Kidney (tissue), 14 donors: ENCODE measurements around the gene C1QL4. TPM values are rescaled to one million over a fixed set of nuclear protein-coding genes. Genes with fewer than 3 reads are reported as not detected.
A peak's percentile ranks its signal among the peaks of the same experiment; 100 is the strongest.
"Not testable (repeated sequence)": the region's sequence is repeated elsewhere in the genome, so short reads cannot be mapped to it uniquely, and the experiment has no call there.

Experiments used
- DNase-seq, 5 donors: peaks; one replicate each; pipeline ENCODE4 v3.0.0-alpha.2; 2013 to 2020
- FAIRE-seq: peaks from 2 replicates; lab custom pipeline; 2012; peaks lifted over from hg19 to GRCh38; lab: Jason Lieb, UNC
- H3K27ac ChIP-seq, 2 donors: one replicate each; pipeline ENCODE4 v1.7.0; 2013; ENCODE audit warnings: low read depth in 2 of 2, low read length in 2 of 2, inconsistent platforms in 1 of 2
- H3K27me3 ChIP-seq: one replicate; pipeline ENCODE4 v1.7.1; 2013; ENCODE audit warnings: low read length, inconsistent platforms; ENCODE audit not compliant: control insufficient read depth, insufficient read depth
- H3K36me3 ChIP-seq, 3 donors: one replicate each; pipeline versions ENCODE4 v1.7.0 to v1.7.1; 2013; ENCODE audit warnings: low read length in 3 of 3, control low read depth in 1 of 3, inconsistent platforms in 1 of 3; ENCODE audit not compliant: insufficient read depth in 3 of 3, control insufficient read depth in 2 of 3
- H3K4me1 ChIP-seq, 3 donors: one replicate each; pipeline versions ENCODE4 v1.7.0 to v1.7.1; 2013; ENCODE audit warnings: low read length in 3 of 3, inconsistent platforms in 1 of 3, low read depth in 1 of 3; ENCODE audit not compliant: control insufficient read depth in 2 of 3, insufficient read depth in 2 of 3
- H3K4me3 ChIP-seq, 3 donors: one replicate each; pipeline versions ENCODE4 v1.7.0 to v1.8.1; 2013; ENCODE audit warnings: low read length in 3 of 3, control low read depth in 1 of 3, inconsistent platforms in 1 of 3
- H3K9ac ChIP-seq, 3 donors: one replicate each; pipeline versions ENCODE4 v1.7.0 to v1.7.1; 2013; ENCODE audit warnings: low read length in 3 of 3, control low read depth in 1 of 3, inconsistent platforms in 1 of 3
- H3K9me3 ChIP-seq, 3 donors: one replicate each; pipeline versions ENCODE4 v1.7.0 to v1.7.1; 2013; ENCODE audit warnings: low read length in 3 of 3, control low read depth in 1 of 3, inconsistent platforms in 1 of 3; ENCODE audit not compliant: control insufficient read depth in 2 of 3, insufficient read depth in 1 of 3
- intact Hi-C: fragments of 100-400 bp; cut with DNase I; formaldehyde crosslinking; loops from one replicate; pipeline ENCODE4 v1.11.1; 2022
- polyA plus RNA-seq: library from polyadenylated mRNA; stranded (reverse); fragments of 350-450 nt; fragmentation: Illumina TruSeq; extraction: RNeasy Lipid Tissue Mini Kit (QIAGEN cat#74804); gene quantifications from one replicate; pipeline ENCODE4 v1.2.3, GENCODE V29; 2014; ENCODE audit warnings: low read depth, low replicate concordance; ENCODE audit not compliant: insufficient read depth
- total RNA-seq: library from RNA; stranded (reverse); fragmentation: NEBNext Ultra II Directional; extraction: Animal tissue kit (Norgen Biotek cat#: 25700); gene quantifications from one replicate; pipeline ENCODE4 v1.2.1, GENCODE V29; 2021
- TF ChIP-seq, protein P1 (sequence below): IDR thresholded peaks from 3 replicates; pipeline ENCODE4 v1.5.1; 2012; ENCODE audit warnings: mild to moderate bottlenecking, moderate library complexity, borderline replicate concordance; ENCODE audit not compliant: insufficient read depth; ENCODE audit errors: extremely low read depth
- donor health status: control.
- donor health status: control.
- donor health status: control.
- donor health status: control.
- donor health status: control.
- donor health status: DM: yes; HTN: yes; CAD: no.
- donor health status: Normal renal cell carcinoma (clear cell type).

C1QL4 gene
- total and polyA plus RNA-seq, 2 donors from 2014 or later, result 1.0 TPM; not detected in 1

GRCh38 chr12:49334226-49334625 is 2.8 kb downstream of the C1QL4 start:
- Histone ChIP-seq H3K36me3 (no peaks in the 10 kb centered on the region), H3K4me3 (no peak overlapping the region), H3K9ac (no peak overlapping the region), H3K27ac (no peak overlapping the region), H3K4me1 (peaks cover 0 to 8% (median 0%) of the 10 kb centered on the region in 3 donors), H3K9me3 (no peaks in the 10 kb centered on the region), H3K27me3 (peaks cover 24% of the 10 kb centered on the region)
- DNase-seq (peak in 1 of 5 donors; percentile 54), FAIRE-seq (no peak)
- intact Hi-C loops, result no loop called here
- TF ChIP-seq, protein P1, sequence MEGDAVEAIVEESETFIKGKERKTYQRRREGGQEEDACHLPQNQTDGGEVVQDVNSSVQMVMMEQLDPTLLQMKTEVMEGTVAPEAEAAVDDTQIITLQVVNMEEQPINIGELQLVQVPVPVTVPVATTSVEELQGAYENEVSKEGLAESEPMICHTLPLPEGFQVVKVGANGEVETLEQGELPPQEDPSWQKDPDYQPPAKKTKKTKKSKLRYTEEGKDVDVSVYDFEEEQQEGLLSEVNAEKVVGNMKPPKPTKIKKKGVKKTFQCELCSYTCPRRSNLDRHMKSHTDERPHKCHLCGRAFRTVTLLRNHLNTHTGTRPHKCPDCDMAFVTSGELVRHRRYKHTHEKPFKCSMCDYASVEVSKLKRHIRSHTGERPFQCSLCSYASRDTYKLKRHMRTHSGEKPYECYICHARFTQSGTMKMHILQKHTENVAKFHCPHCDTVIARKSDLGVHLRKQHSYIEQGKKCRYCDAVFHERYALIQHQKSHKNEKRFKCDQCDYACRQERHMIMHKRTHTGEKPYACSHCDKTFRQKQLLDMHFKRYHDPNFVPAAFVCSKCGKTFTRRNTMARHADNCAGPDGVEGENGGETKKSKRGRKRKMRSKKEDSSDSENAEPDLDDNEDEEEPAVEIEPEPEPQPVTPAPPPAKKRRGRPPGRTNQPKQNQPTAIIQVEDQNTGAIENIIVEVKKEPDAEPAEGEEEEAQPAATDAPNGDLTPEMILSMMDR, result no peak

DNA sequence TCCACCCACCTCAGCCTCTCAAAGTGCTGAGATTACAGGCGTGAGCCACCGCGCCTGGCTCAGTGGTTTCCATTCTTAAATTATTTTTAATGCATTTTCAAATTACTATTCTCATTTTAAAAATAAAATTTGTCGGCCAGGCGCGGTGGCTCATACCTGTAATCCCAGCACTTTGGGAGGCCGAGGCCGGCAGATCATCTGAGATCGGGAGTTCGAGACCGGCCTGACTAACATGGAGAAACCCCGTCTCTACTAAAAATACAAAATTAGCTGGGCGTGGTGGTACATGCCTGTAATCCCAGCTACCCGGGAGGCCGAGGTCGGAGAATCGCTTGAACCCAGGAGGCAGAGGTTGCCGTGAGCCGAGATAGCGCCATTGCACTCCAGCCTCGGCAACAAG is 3.2 kb downstream of the C1QL4 start:
- intact Hi-C loops, H3K4me1 ChIP-seq, H3K4me3 ChIP-seq, H3K36me3 ChIP-seq, H3K9me3 ChIP-seq, H3K27ac ChIP-seq, H3K9ac ChIP-seq, FAIRE-seq, DNase-seq: not testable (repeated sequence)
- H3K27me3 ChIP-seq, result peaks cover 24% of the 10 kb centered on the region

DNA sequence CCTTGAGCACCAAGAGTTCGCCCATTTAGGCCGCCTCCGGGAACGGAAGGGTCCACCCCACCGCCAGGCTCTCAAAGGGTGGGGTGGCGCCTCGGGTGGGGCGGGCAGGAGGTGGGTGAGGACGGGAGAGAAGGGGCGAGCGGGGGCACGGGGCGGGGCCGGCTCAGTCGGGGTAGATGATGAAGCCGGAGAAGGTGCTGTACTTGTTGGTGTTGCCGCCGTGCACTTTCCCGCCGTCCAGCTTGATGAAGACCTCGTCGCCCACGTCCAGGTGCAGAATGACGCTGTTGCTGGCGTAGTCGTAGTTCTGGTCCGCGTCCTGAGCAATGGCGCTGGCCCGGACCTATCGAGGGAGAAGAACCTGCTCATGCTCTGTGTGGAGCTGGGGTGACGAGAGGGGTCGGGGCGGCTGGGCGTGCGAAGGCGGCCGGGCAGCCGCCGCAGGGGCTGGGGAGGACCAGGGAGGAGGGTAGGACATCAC is 4.1 kb downstream of the C1QL4 start:
- FAIRE-seq, result no peak
- no peaks in the 10 kb centered on the region for H3K9me3 ChIP-seq
- H3K36me3 ChIP-seq, result no peaks in the 10 kb centered on the region
- DNase-seq, result peak in 3 of 5 donors; percentile 30 to 72 (median 66)
- no peak overlapping the region for H3K4me3 ChIP-seq
- intact Hi-C loops, result no loop called here
- peaks cover 0 to 8% (median 0%) of the 10 kb centered on the region in 3 donors for H3K4me1 ChIP-seq
- TF ChIP-seq, protein P1, result no peak
- peaks cover 24% of the 10 kb centered on the region for H3K27me3 ChIP-seq
- no peak overlapping the region for H3K9ac ChIP-seq
- H3K27ac ChIP-seq, result no peak overlapping the region

GRCh38 chr12:49332441-49332861 is 4.5 kb downstream of the C1QL4 start:
- Histone ChIP-seq H3K4me3 (no peak overlapping the region), H3K27ac (no peak overlapping the region), H3K9ac (no peak overlapping the region), H3K4me1 (peaks cover 0 to 8% (median 0%) of the 10 kb centered on the region in 3 donors), H3K36me3 (no peaks in the 10 kb centered on the region), H3K27me3 (peaks cover 24% of the 10 kb centered on the region), H3K9me3 (no peaks in the 10 kb centered on the region)
- TF ChIP-seq, protein P1, result no peak
- intact Hi-C loops, result no loop called here
- FAIRE-seq, result no peak
- DNase-seq, result peak in 3 of 5 donors; percentile 8 to 75 (median 43)
